Neural crest cell (in vitro differentiated cells): Measurements from ENCODE around the gene CCR2. TPM values are rescaled to one million over a fixed set of nuclear protein-coding genes. Genes with fewer than 3 reads are reported as not detected.

Experiments
- DNase-seq: peaks from one replicate; pipeline ENCODE4 v3.0.0; 2021; ENCODE audit warnings: low read depth, mixed read lengths, low spot score
- H3K27ac Mint-ChIP-seq: one replicate; pipeline ENCODE4 v1.8.0; 2021; ENCODE audit warnings: mild to moderate bottlenecking, mixed read lengths; ENCODE audit not compliant: unreplicated experiment
- H3K27me3 Mint-ChIP-seq: 2 replicates; pipeline ENCODE4 v1.8.0; 2021; ENCODE audit warnings: low read depth, mild to moderate bottlenecking, mixed read lengths
- H3K36me3 Mint-ChIP-seq: 2 replicates; pipeline ENCODE4 v1.8.0; 2021; ENCODE audit warnings: low read depth, mild to moderate bottlenecking, mixed read lengths
- H3K4me1 Mint-ChIP-seq: 2 replicates; pipeline ENCODE4 v1.8.0; 2021; ENCODE audit warnings: mixed read lengths
- H3K4me3 Mint-ChIP-seq: one replicate; pipeline ENCODE4 v1.8.0; 2021; ENCODE audit warnings: mild to moderate bottlenecking, mixed read lengths
- H3K9me3 Mint-ChIP-seq: 2 replicates; pipeline ENCODE4 v1.8.0; 2021; ENCODE audit warnings: mixed read lengths
- CTCF ChIP-seq: fragments of 200-600 bp; sonication (generic); conservative IDR thresholded peaks from 2 replicates; pipeline ENCODE4 v1.5.0; 2021; ENCODE audit warnings: antibody characterized with exemption, mild to moderate bottlenecking
- total RNA-seq: library from RNA; stranded (reverse); gene quantifications from 2 replicates; pipeline ENCODE4 v1.2.1, GENCODE V29; 2021

The CCR2 gene
- total RNA-seq, 1 donor from 2014 or later = not detected

GRCh38 chr3:46334741-46335478, 19.0 kb upstream of the CCR2 start:
- no peak for DNase-seq
- TF ChIP-seq CTCF = no peak
- peaks cover 15% of the 10 kb centered on the region for H3K27me3 Mint-ChIP-seq
- H3K4me1 Mint-ChIP-seq = no peaks in the 10 kb centered on the region
- H3K36me3 Mint-ChIP-seq = peaks cover 10% of the 10 kb centered on the region
- no peak overlapping the region for H3K27ac Mint-ChIP-seq
- H3K9me3 Mint-ChIP-seq = peaks cover 12% of the 10 kb centered on the region
- no peak overlapping the region for H3K4me3 Mint-ChIP-seq

- H3K36me3 Mint-ChIP-seq = peaks cover 11% of the 10 kb centered on the region
- no peaks in the 10 kb centered on the region for H3K4me1 Mint-ChIP-seq
- no peak overlapping the region for H3K27ac Mint-ChIP-seq
- H3K9me3 Mint-ChIP-seq = peaks cover 14% of the 10 kb centered on the region
- peaks cover 15% of the 10 kb centered on the region for H3K27me3 Mint-ChIP-seq
- TF ChIP-seq CTCF = no peak
- H3K4me3 Mint-ChIP-seq = no peak overlapping the region
- no peak for DNase-seq
Measured at GRCh38 chr3:46335541-46335940, 18.4 kb upstream of the CCR2 start.

GRCh38 chr3:46337911-46338310, 16.0 kb upstream of the CCR2 start:
- no peak overlapping the region for H3K27ac Mint-ChIP-seq
- TF ChIP-seq CTCF = no peak
- peaks cover 14% of the 10 kb centered on the region for H3K9me3 Mint-ChIP-seq
- H3K4me3 Mint-ChIP-seq = no peak overlapping the region
- DNase-seq = no peak
- H3K36me3 Mint-ChIP-seq = peaks cover 11% of the 10 kb centered on the region
- H3K27me3 Mint-ChIP-seq = peaks cover 4% of the 10 kb centered on the region
- no peaks in the 10 kb centered on the region for H3K4me1 Mint-ChIP-seq

- no peak for DNase-seq
- Mint-ChIP-seq H3K9me3 (peaks cover 14% of the 10 kb centered on the region), H3K27me3 (peaks cover 4% of the 10 kb centered on the region), H3K27ac (no peak overlapping the region), H3K4me3 (no peak overlapping the region), H3K36me3 (peaks cover 11% of the 10 kb centered on the region), H3K4me1 (no peaks in the 10 kb centered on the region)
- TF ChIP-seq CTCF = no peak
Measured at GRCh38 chr3:46338840-46339239, 15.1 kb upstream of the CCR2 start.

GRCh38 chr3:46344476-46344875, 9.4 kb upstream of the CCR2 start:
- peaks cover 27% of the 10 kb centered on the region for H3K27me3 Mint-ChIP-seq
- H3K27ac Mint-ChIP-seq = no peak overlapping the region
- H3K4me3 Mint-ChIP-seq = no peak overlapping the region
- DNase-seq = no peak
- no peak for TF ChIP-seq CTCF
- peaks cover 4% of the 10 kb centered on the region for H3K36me3 Mint-ChIP-seq
- H3K4me1 Mint-ChIP-seq = no peaks in the 10 kb centered on the region
- H3K9me3 Mint-ChIP-seq = peaks cover 14% of the 10 kb centered on the region
